ENCODE results near the gene NT5DC1.

Gene NT5DC1

DNA sequence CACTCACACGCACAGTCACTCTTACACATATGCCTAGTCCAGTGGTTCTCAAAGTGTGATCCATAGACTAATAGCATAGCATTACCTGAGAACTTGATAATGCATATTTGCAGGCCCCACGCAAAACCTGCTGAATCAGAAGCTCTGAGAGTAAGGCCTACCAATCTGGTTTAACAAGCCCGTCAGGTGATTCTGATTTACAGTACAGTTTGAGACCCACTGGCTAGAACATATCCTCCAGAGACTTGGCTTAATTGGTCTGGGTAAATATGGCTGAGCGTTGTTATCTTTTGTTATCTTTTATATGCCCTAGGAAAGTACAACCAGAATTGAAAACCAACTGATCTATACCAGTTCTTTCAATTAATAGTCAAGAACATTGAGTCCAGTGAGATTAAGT, 143.6 kb downstream of the NT5DC1 start:
- DNase-seq (ENCODE audit: low spot score): no peak

DNA sequence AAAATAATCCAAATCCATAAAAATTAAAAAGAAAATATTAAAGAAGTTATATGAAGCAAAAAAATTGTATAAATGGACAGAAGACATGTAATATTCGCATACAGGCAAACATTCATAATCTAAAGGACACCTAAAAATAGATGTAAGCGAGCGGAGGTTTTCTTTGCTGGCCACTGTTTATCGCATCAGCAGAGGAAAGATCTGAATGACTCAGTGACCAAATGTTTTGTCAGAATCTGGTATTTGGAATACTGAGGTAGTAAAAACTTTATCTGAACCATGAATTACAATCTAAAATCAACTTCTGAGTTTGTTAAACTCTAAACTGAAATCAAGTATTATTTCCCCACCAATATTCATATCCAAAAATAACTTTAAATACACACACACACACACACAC, 145.4 kb downstream of the NT5DC1 start:
- DNase-seq (ENCODE audit: low spot score): no peak

DNA sequence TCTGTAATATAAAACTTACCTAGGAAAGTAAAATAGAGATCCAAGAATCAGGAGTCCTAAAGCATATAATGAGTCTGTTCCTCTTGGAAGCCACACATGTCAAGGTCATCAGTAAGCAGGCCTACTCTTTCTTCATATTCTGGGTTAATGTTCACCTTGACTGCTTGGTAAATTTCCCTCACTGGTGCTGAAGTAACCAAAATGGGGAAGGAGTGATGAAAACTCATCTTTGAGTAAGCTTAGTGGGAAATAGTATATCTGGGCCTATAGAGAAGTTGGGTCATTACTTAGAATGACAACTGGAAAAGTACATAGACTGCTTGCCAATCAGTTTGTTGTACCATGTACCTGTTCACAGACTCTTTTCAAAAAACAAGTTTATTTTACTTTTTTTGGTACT, 146.6 kb downstream of the NT5DC1 start:
- peak; percentile 19 for DNase-seq (ENCODE audit: low spot score)

DNA sequence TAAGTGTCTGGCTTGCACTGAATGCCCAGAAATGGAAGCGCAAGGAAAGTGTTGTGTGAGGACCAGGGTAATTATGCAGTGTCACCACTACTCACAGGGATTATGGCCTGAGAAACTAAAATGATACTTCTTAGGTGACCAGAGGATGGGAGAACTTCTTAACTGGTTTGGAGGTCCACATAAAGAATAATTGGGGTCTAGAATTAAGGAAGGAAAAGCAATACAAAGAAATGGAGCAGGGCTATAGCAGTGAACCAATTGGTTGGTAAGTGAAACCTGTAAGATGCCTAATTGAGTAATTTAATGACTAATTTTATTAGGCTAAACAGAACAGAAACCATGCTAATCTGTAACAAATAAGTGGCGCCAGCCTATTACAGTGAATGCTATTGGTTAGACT, 147.9 kb downstream of the NT5DC1 start:
- no peak for DNase-seq (ENCODE audit: low spot score)

DNA sequence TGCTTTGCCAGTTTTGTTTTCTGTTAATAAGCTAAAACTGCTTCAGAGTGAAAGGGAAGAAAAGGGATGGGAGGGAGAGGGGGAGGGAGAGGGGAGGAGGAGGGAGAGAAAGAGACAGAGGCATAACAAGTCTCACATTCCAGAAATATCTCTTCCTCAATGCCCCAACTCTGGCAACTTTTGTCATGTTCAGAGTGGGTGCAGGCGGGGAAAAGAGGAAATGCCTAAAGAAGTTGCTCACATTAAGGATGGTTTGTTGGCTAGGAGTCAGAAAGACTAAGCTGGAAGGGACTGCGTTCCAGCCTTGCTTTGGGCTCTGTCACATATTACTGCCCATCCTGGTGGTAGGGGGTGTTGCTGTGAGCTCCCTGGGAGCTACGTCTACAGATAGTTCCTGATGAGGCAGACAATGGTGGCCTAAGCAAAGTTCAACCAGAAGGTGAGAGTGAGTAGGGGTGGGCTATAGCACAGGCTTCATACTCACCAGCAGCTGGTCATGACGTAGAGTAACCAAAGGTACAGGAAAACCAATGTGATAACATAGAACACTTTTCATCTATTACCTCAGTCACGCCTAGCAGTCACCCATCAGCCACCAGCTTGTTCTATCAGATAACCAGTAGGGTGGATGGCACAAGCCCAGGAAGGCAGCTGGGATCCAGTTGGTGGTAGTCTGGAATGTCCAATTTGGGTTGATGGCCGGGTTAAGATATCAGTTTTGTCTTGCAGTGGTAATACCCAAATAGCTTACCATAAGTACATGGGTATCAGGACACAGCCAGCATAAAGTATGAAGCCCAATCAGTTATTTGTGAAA, 151.1 kb downstream of the NT5DC1 start:
- no peak for DNase-seq (ENCODE audit: low spot score)

DNA sequence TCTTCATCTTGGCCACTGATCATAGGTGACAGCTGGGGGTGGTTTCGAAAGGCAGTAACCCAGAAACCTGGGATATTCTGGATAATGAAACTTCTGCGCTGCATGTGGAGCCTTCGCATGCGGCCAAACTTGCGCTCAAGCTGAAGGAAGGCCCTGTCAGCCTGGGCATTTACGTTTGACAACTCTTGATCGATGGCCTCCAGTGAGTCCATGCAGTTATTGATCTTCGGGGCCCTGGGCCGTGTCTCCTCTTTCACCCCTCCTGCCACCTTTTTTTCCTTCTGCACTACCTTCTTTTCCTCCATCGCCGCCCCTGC, 152.5 kb downstream of the NT5DC1 start:
- DNase-seq (ENCODE audit: low spot score): no peak

DNA sequence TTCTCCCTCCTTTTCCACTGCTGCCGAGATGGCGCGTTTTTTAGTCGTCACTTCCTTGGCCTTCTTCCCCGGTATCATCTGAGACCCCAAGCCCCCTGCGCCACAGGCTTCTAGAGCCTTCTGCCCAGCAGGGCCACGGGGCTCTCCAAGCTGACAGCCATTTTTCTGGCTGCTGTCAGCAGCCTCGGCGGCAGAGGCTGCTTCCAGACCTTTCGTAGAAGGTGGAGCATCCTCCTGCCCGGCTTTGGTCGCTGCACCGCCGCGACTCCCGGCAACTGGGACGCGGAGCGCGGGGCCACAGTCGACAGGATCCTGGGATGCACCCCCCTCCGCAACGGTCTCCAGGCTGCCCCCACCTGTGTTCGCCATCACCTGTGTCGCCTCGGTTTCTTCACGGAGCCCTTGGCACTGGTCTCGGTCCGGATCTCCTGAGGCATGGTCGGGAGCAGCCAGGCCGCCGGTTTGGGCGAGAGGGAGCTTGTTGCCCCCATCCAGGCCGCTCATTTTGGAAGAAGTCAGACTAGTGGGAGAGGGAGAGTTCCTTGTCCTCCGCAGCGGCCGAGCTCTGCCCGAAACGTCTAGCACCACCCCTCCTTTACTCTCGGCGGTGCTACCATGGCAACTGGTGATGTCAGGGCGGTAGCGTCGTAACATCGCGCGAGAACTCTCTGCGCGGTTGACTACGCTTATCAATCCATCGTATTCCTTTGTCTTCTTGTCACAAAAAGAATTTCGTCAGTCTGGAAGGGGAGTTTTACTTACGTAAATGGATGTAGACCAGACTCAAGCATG, 153.0 kb downstream of the NT5DC1 start, which contains the start of gene TSPYL4:
Gene TSPYL4, minus strand, starts transcription at position 571 of the 792 bp plus-strand sequence. Its CDS starts 67 bp downstream, at position 504.
- DNase-seq (ENCODE audit: low spot score): peak; percentile 70

DNA sequence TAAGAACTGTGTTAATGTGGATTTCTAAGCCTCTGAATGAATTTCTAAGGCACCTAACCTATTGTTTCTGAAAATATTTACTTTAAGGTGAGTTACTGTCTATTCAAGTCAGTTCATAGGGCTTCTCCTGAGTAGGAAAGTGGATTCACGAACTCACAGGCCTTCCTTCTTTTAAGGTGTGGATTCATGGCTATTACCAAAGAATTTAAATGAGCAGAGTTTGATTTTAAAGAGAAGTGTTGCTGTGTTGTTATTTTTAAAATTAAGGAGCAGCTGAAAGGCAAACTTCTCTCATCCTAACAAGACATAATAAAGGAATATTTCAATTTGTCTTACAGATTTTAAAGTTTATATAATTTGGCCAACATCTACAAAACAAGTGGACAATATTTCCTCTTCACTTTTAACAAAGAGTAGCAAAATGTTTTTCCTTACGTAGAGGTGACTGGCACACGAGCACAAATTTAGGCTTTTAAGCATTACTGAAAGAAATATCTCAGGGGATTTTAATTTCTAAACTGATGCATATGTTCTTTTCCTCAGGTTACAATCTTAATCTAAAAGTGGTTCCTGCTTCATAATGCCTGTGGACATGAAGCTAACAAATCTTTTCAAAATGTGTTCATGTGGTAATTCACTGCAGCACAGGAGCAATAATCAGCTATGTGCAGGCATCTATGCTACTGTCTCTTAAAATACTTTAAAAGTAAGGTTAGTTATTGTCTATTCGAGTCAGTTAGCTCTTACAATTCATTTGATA, 153.8 kb downstream of the NT5DC1 start:
- DNase-seq (ENCODE audit: low spot score): no peak

DNA sequence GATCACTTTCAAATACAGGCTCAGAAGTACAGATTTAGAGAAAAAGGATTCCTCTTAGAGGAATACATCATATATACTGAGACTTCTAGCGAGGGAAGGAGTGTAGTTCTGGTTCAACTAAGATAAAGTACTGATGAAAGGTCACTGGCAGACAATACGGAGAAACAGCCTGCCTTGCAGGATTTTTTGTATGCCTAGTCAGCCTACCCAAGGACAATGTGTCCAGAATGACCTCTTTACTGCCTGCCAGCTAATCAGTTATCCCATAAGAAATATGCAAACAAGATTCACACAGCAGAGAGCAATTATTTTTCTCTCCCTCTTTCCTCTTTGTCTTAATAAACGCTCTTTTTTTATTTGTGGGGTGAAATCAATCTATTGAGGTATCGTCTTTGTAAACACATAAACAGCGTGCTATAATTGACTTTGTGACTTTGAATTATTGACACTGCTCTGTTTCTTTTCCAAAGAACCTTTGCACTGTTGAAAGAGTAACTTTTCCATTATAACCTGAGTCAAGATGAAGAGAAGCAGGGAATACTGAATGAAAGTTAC, 154.7 kb downstream of the NT5DC1 start:
- peak; percentile 20 for DNase-seq (ENCODE audit: low spot score)

DNA sequence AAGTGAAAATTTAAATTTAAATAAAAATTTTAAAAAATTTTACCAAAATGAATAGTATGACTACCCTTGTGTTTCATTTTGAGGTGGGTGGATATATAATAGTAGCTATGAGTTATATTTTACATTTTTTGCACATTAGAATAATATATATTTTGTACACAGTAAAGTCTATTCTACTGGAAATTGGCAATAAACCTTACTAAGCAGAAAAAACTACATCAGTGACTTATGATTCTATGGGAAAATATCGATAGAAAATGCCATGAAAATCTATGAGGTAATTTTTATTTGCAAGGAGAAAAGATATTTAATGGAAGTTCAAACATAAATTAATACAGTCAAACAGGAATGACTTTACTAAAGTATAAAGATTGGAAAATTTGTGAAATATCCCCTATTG, 156.0 kb downstream of the NT5DC1 start:
- no peak for DNase-seq (ENCODE audit: low spot score)

DNA sequence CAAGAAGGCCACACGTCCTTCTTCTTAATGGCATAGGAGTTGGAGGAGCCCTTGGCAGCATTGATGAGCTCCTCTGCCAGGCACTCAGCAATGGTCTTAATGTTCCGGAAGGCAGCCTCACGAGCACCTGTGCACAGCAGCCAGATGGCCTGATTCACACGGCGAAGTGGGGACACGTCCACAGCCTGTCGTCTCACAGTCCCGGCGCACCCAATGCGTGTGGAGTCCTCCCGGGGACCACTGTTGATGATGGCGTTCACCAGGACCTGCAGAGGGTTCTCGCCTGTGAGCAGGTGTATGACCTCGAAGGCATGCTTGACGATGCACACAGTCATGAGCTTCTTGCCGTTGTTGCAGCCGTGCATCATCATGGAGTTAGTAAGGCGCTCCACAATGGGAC, 157.9 kb downstream of the NT5DC1 start:
- no peak for DNase-seq (ENCODE audit: low spot score)

DNA sequence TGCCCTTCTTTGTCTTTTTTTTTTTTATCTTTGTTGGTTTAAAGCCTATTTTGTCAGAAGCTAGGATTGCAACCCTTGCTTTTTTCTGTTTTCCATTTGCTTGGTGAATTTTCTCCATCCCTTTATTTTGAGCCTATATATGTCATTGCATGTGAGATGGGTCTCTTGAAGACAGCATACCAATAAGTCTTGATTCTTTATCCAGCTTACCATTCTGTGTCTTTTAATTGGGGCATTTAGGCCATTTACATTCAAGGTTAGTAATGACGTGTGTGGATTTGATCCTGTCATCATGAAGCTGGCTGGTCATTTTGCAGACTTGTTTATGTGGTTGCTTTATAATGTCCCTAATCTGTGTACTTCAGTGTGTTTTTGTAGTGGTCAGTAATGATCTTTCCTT, 162.7 kb downstream of the NT5DC1 start:
- DNase-seq (ENCODE audit: low spot score): no peak

DNA sequence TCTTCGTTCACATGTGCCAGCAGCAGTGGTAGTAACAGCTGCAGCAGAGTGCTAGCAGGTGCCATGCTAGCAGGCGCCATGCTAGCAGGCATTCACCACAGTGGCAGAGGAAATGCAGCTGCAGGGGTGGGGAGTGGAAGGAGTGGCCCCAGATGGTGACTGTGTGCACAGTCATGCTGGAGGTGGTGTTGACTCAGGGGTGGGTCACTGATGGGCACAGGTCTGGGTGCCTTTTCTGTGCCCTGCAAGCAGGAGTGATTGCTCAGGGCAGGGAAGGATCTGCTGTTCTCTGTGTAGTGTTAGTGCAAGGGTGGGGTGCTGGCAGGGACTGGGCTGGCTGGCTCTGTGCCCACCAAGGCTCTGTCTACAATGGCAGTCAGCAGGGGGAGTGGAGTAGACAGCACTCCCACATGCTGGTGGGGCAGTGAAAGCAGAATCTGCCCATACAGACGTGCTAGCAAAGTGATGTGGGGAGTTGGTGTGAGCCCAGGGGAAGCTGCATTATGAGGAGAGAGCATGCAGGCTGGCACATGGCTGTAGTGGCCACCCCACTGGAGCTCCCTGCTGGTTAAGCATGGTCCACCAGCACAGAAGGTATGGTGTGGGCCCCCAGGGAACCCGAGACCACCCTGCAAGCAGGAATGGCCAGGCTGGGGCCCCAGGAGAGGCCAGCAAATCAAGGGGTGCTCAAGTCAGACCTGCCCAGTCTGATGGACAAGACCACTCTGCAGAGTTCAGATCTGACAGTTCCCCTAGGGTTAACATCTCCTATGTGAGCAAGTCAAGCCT, 164.6 kb downstream of the NT5DC1 start:
- DNase-seq (ENCODE audit: low spot score): no peak

DNA sequence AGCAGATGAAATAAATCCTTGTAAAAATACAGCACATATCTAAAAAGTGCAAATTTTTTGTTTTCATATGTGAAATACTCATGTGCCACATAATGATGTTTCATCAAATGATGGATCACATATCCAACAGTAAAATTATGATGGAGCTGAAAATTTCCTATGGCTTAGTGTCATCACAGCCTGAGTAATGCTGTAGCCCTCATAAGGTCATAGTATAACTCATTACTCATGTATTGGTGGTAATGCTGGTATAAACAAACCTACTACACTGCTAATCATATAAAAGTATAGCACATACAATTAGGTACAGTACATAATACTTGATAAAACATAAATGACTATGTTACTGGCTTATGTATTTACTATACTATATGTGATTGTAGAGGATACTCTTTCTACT, 166.2 kb downstream of the NT5DC1 start:
- no peak for DNase-seq (ENCODE audit: low spot score)

DNA sequence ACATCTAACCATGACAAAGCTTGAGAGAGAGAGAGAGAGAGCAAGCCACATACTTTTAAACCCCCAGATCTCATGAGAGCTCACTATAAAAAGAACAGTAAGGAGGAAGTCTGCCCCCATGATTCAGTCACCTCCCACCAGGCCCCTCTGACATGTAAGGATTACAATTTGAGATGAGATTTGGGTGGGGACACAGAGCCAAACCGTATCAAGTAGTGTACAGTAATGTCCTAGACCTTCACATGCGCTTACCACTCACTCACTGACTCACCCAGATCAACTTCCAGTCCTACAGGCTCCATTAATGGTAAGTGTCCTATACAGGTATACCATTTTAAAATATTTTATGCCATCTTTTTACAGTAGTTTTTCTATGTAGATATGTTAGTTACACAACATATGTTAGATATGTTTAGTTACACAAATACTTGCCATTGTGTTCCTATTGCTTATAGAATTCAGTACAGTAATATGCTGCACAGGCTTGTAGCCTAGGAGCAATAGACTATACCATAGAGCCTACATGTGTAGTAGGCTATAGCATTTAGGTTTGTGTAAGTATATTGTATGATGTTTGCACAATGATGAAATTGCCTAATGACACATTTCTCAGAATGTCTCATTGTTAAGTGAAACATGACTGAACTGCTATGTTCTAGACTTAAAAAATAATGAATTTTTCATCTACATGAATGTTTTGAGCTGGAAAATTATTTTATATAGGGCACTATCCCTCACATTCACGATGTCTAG, 167.4 kb downstream of the NT5DC1 start:
- no peak for DNase-seq (ENCODE audit: low spot score)

DNA sequence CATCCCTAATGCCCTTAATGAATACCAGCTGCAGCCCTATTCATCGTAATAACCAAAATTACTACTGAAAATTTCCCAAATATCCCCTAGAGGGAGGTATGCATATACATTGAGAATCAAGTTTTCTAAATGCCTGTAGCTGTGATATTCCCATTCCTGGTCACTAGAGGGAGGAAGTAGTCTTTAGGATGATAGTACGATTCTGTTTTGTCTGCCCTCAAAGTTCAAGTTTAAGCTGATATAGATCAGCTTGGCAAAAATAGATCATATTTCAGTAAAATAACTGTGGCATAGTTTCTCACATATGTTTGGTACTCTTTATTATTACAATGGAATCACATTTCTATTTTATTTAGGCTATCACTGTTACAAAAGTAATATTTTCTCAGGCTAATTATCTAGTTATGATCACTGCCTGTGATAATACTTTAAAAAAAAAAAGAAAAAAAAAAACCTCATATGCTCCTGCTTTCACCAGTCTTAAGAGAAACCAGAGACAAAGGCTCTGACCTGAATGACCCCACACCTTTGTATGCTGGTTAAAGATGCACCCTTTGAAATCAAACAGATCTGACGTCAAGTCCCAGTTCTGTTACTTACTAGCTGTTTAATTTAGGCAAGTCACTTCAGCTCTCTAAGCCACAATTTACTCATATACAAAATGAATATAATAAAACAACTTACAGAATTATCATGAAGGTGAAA, 168.1 kb downstream of the NT5DC1 start:
- DNase-seq (ENCODE audit: low spot score): peak; percentile 47

DNA sequence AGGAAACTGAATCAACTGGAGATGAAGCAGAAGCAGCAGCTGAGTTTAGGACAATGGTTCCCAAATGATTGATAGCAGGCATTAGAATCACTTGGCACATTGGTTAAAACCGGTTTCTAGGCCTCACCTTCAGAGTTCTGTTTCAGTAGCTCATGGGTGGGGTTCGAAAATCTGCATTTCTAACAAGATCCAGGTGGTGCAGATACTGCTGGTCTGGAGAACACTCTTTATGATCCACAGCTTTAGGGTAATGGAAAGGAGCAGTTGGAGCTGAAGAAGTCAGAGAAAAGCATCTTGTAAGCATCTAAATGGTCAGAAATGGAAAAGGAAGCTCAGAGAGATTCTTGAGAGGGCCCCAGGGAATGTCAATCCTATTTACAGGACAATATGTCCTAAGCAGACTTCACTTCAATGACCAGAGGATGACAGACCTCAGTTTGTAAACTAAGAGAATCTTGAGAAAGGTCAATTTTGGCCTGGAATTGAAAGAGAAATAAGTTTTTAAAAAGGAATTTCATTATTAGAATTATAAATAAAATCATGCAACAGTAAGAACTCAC, 170.6 kb downstream of the NT5DC1 start:
- no peak for DNase-seq (ENCODE audit: low spot score)

DNA sequence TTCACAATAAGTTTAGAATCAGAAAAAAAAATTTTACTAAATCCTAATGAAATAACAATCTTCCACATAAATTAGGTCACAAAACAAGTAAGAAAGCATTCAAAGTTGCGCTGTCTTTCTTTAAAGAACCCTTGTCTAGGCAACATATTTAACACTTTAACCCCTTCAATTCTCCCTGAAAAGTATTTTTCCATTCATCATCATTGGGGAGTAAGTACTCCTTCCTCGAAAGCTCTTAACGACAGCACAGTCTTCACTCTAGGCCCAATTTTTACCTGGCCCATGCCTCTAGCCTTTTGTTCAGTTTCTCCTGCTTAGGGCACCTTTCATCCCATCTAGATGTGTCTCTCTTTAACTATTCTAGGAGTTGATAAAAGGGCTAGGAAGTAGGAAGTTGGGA, 176.5 kb downstream of the NT5DC1 start:
- no peak for DNase-seq (ENCODE audit: low spot score)

DNA sequence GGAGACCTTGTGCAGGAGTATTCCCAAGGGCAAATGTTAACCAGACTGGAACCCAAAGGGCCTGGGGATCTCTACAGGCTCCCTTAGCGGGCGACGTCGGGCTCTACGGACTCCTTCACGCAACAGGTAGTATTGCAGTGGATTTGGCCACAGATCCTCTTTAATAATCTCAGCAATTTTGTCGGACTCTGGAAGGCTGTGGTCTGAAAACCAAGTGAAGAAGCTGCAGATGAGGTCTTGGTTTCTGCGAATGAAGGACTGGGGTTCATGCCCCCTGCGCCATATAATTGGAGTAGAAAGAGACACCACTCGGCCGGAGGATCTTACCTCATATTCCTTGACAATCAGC, 177.8 kb downstream of the NT5DC1 start:
- no peak for DNase-seq (ENCODE audit: low spot score)

DNA sequence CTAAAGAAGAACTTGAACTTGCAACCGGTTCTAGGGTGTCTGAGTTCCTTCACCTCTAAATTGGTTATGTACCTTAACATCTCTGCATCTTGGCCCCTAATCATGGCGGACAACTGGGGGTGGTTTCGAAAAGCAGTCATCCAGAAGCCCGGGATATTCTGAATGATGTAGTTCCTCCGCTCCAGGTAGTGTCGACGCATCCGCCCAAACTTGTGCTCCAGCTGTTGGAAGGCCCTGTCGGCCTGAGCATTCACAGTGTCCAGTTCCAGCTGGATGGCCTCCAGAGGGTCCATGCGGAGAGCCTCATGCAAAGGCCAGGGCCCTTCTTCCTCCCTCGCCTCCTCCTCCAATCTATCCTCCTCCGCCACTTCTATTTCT, 178.2 kb downstream of the NT5DC1 start:
- DNase-seq (ENCODE audit: low spot score): peak; percentile 6

All from HuH-7.5 (cell line).